Endothelial cell of umbilical vein (primary cell): ENCODE results near the gene DCX. TPM values are rescaled to one million over a fixed set of nuclear protein-coding genes. Genes with fewer than 3 reads are reported as not detected.

Experiments used
- BruUV-seq: library from RNA; stranded (reverse); fragments of 400-500 nt; replicated peaks from 2 replicates; lab custom pipeline; 2021; lab: Mats Ljungman, UMichigan
- CTCF ChIA-PET: fragments of 300-600, 350-600 bp; sonication (Branson Sonifier 250); formaldehyde crosslinking; loops from one replicate; lab custom pipeline; 2021; ENCODE audit warnings: antibody characterized with exemption, inconsistent platforms; lab: Charles Lee
- POLR2A ChIA-PET: fragments of 300-600, 350-600 bp; sonication (Branson Sonifier 250); formaldehyde crosslinking; loops from one replicate; lab custom pipeline; 2021; ENCODE audit warnings: antibody characterized with exemption, inconsistent platforms; lab: Charles Lee
- DNase-seq: peaks from one replicate; pipeline ENCODE4 v3.0.0-alpha.2; 2011; ENCODE audit warnings: low read depth, low spot score
- FAIRE-seq: peaks from 2 replicates; lab custom pipeline; 2011; peaks lifted over from hg19 to GRCh38; lab: Jason Lieb, UNC
- H2AFZ ChIP-seq: 2 replicates; pipeline ENCODE4 v1.6.0; 2012; ENCODE audit warnings: low read depth, low read length, control low read depth, inconsistent platforms
- H3K27ac ChIP-seq: 2 replicates; pipeline ENCODE4 v1.5.1; 2011; ENCODE audit warnings: low read depth, mild to moderate bottlenecking, control low read depth, low read length, moderate library complexity; ENCODE audit not compliant: insufficient read depth
- H3K27me3 ChIP-seq, 2 experiments: 2 replicates each; pipeline versions ENCODE4 v1.6.0 to v1.6.1; 2011; ENCODE audit warnings: low read length in 2 of 2, mixed read lengths in 1 of 2; ENCODE audit not compliant: control insufficient read depth in 2 of 2, insufficient read depth in 2 of 2
- H3K36me3 ChIP-seq, 2 experiments: 2 replicates in 1 of 2; 3 replicates in 1 of 2; pipeline ENCODE4 v1.5.1; 2011; ENCODE audit warnings: low read length in 2 of 2, mild to moderate bottlenecking in 1 of 2, moderate library complexity in 1 of 2; ENCODE audit not compliant: control insufficient read depth in 2 of 2, insufficient read depth in 2 of 2; ENCODE audit errors: extremely low read depth in 1 of 2
- H3K4me1 ChIP-seq: 3 replicates; pipeline ENCODE4 v1.5.1; 2011; ENCODE audit warnings: mild to moderate bottlenecking, low read length; ENCODE audit not compliant: control insufficient read depth, insufficient read depth; ENCODE audit errors: extremely low read depth
- H3K4me2 ChIP-seq: 2 replicates; pipeline ENCODE4 v1.6.1; 2011; ENCODE audit warnings: low read length, control low read depth, mixed read lengths; ENCODE audit not compliant: insufficient read depth
- H3K4me3 ChIP-seq, 3 experiments: fragments of 200-600 bp in 1 of 3; sonication (generic), shearing (Covaris generic) in 1 of 3; replicated peaks in 1 of 3; 2 replicates each; pipeline ENCODE4 v1.5.1; 2011 to 2016; ENCODE audit warnings: control low read depth in 3 of 3, low read length in 3 of 3, mild to moderate bottlenecking in 2 of 3, inconsistent platforms in 1 of 3, low read depth in 1 of 3, moderate library complexity in 1 of 3; ENCODE audit not compliant: insufficient read depth in 1 of 3
- H3K79me2 ChIP-seq: 2 replicates; pipeline ENCODE4 v1.6.0; 2012; ENCODE audit warnings: low read length, inconsistent platforms; ENCODE audit not compliant: control insufficient read depth, insufficient read depth
- H3K9ac ChIP-seq: replicated peaks from 2 replicates; pipeline ENCODE3; 2011; ENCODE audit warnings: low read length, control low read depth; ENCODE audit not compliant: insufficient read depth; ENCODE audit errors: extremely low read depth
- H3K9me1 ChIP-seq: replicated peaks from 3 replicates; pipeline ENCODE4 v1.6.0; 2011; ENCODE audit warnings: mild to moderate bottlenecking, low read length; ENCODE audit not compliant: control insufficient read depth, insufficient read depth; ENCODE audit errors: extremely low read depth
- H3K9me3 ChIP-seq: replicated peaks from 2 replicates; pipeline ENCODE4 v1.5.1; 2012; ENCODE audit warnings: low read length, inconsistent platforms; ENCODE audit not compliant: control insufficient read depth, insufficient read depth
- H4K20me1 ChIP-seq: replicated peaks from 2 replicates; pipeline ENCODE3; 2011; ENCODE audit warnings: mild to moderate bottlenecking, low read length; ENCODE audit not compliant: control insufficient read depth, insufficient read depth; ENCODE audit errors: extremely low read depth
- EZH2 ChIP-seq: IDR thresholded peaks from 2 replicates; pipeline ENCODE4 v1.6.1; 2012; ENCODE audit warnings: borderline replicate concordance, low read depth, mild to moderate bottlenecking, moderate library complexity, low read length, inconsistent platforms; ENCODE audit not compliant: severe bottlenecking
- FOS ChIP-seq: IDR thresholded peaks from 2 replicates; pipeline ENCODE4 v1.6.1; 2011; ENCODE audit warnings: mild to moderate bottlenecking, low read length, moderate library complexity, borderline replicate concordance; ENCODE audit not compliant: insufficient read depth
- GATA2 ChIP-seq: IDR thresholded peaks from 2 replicates; pipeline ENCODE4 v1.7.0; 2011; ENCODE audit warnings: low read depth, mild to moderate bottlenecking, moderate library complexity, mixed read lengths, low read length; ENCODE audit not compliant: insufficient read length, insufficient read depth
- JUN ChIP-seq: IDR thresholded peaks from 2 replicates; pipeline ENCODE4 v1.6.1; 2011; ENCODE audit warnings: borderline replicate concordance, low read depth; ENCODE audit not compliant: insufficient read length, insufficient read depth
- MYC ChIP-seq: IDR thresholded peaks from one replicate; pipeline ENCODE4 v1.6.1; 2011; ENCODE audit warnings: mild to moderate bottlenecking, low read depth, low read length
- POLR2A ChIP-seq: IDR thresholded peaks from 2 replicates; pipeline ENCODE4 v1.6.1; 2012; ENCODE audit warnings: low read depth, mild to moderate bottlenecking, control low read depth, low read length
- POLR2AphosphoS5 ChIP-seq: IDR thresholded peaks from 2 replicates; pipeline ENCODE4 v1.6.1; 2012; ENCODE audit warnings: low read depth, mild to moderate bottlenecking, control low read depth, low read length, moderate library complexity; ENCODE audit not compliant: insufficient read depth
- dilution Hi-C: fragments of 300-500 bp; cut with MboI; formaldehyde crosslinking; loops from one replicate; pipeline ENCODE4 v1.15.0; 2019; ENCODE audit warnings: low sequenced_read_pairs; ENCODE audit not compliant: extremely low pct_ligation_motif_present
- intact Hi-C: fragments of 100-400 bp; cut with micrococcal nuclease; formaldehyde crosslinking; loops from one replicate; pipeline ENCODE4 v1.10.0; 2022
- polyA plus RNA-seq, 4 experiments: library from polyadenylated mRNA; depleted of rRNA in 3 of 4; stranded (reverse) in 3 of 4; unstranded in 1 of 4; fragments of >200 nt; gene quantifications; 2 replicates each; pipeline versions ENCODE4 v1.2.1 to v1.2.3, GENCODE V29; 2011 to 2012; ENCODE audit warnings: missing spikeins in 1 of 4
- total RNA-seq: library from RNA; stranded (reverse); gene quantifications from 2 replicates; pipeline ENCODE4 v1.2.3, GENCODE V29; 2021
- TF ChIP-seq, protein P1 (sequence below), 2 donors: IDR thresholded peaks; 1 replicate in 1 of 2; 2 replicates in 1 of 2; pipeline ENCODE4 v1.5.1; 2011; ENCODE audit warnings: low read length in 2 of 2, mild to moderate bottlenecking in 2 of 2, moderate library complexity in 2 of 2, control low read depth in 1 of 2, inconsistent platforms in 1 of 2, low read depth in 1 of 2; ENCODE audit not compliant: insufficient read depth in 1 of 2; ENCODE audit errors: extremely low read depth in 1 of 2
- TF ChIP-seq, protein P2 (sequence below): IDR thresholded peaks from 2 replicates; pipeline ENCODE4 v1.6.1; 2011; ENCODE audit not compliant: insufficient read depth, insufficient read length

Gene DCX
- total and polyA plus RNA-seq, 2 donors (not counting 3 experiments of a cell fraction or from before 2014, with no cell fraction given), result not detected

DNA sequence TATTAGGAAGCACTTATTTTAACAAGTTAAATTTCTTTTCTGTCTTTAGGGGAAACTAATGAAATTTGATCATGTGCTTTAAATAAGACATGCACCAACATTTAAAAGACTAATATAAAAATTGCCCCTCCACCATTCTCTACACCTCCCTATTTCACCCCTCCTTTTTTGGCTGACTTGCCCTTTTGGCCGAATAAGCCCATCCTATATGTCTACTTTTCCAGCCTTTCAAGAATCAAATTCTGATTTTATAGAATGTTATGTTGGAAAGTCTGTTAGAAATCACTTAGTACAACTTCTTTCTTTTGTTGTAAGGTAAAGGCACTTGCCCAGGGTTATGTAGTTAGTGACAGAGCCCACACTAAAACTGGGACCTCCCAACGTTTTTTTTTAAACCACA is 143.5 kb downstream of the DCX start:
- TF ChIP-seq POLR2AphosphoS5 (no peak), JUN (no peak), GATA2 (no peak), MYC (no peak), FOS (no peak), POLR2A (no peak), EZH2 (no peak)
- TF ChIP-seq, protein P1, sequence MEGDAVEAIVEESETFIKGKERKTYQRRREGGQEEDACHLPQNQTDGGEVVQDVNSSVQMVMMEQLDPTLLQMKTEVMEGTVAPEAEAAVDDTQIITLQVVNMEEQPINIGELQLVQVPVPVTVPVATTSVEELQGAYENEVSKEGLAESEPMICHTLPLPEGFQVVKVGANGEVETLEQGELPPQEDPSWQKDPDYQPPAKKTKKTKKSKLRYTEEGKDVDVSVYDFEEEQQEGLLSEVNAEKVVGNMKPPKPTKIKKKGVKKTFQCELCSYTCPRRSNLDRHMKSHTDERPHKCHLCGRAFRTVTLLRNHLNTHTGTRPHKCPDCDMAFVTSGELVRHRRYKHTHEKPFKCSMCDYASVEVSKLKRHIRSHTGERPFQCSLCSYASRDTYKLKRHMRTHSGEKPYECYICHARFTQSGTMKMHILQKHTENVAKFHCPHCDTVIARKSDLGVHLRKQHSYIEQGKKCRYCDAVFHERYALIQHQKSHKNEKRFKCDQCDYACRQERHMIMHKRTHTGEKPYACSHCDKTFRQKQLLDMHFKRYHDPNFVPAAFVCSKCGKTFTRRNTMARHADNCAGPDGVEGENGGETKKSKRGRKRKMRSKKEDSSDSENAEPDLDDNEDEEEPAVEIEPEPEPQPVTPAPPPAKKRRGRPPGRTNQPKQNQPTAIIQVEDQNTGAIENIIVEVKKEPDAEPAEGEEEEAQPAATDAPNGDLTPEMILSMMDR (IDR thresholded peaks at IDR 0.05; ENCODE audit: extremely low read depth in 1 of 2, insufficient read depth in 1 of 2, low read depth in 1 of 2, low read length in 2 of 2), result no peak
- TF ChIP-seq, protein P2, sequence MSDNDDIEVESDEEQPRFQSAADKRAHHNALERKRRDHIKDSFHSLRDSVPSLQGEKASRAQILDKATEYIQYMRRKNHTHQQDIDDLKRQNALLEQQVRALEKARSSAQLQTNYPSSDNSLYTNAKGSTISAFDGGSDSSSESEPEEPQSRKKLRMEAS, result no peak
- CTCF ChIA-PET, result no interaction called here
- Histone ChIP-seq H3K9me1 (no peaks in the 10 kb centered on the region), H3K36me3 (no peaks in the 10 kb centered on the region), H3K4me2 (no peak overlapping the region), H3K27me3 (no peaks in the 10 kb centered on the region), H3K79me2 (no peaks in the 10 kb centered on the region), H2AFZ (no peak overlapping the region), H3K9me3 (no peaks in the 10 kb centered on the region), H3K9ac (no peak overlapping the region), H3K27ac (no peak overlapping the region), H4K20me1 (no peaks in the 10 kb centered on the region), H3K4me3 (no peak overlapping the region), H3K4me1 (no peaks in the 10 kb centered on the region)
- DNase-seq (no peak), FAIRE-seq (no peak)
- POLR2A ChIA-PET, result no interaction called here
- dilution Hi-C loops, result no loop called here
- intact Hi-C loops, result no loop called here
- BruUV-seq, result no TSS peak
